Neural cell (in vitro differentiated cells): ENCODE data around the gene TTC39B.

ENCODE experiments used
- CTCF ChIP-seq: fragments of 450-650 bp; IDR thresholded peaks from 2 replicates; pipeline ENCODE4 v1.5.1; 2014; ENCODE audit warnings: antibody characterized with exemption, mild to moderate bottlenecking, moderate library complexity; ENCODE audit not compliant: poor library complexity, severe bottlenecking
- EP300 ChIP-seq: fragments of 450-650 bp; conservative IDR thresholded peaks from 2 replicates; pipeline ENCODE4 v1.6.1; 2014; ENCODE audit warnings: antibody characterized with exemption, mild to moderate bottlenecking, moderate library complexity; ENCODE audit not compliant: poor library complexity, severe bottlenecking
- MXI1 ChIP-seq: fragments of 450-650 bp; conservative IDR thresholded peaks from 2 replicates; pipeline ENCODE4 v1.6.1; 2014; ENCODE audit warnings: antibody characterized with exemption, mild to moderate bottlenecking; ENCODE audit not compliant: poor library complexity, severe bottlenecking
- TAF1 ChIP-seq: IDR thresholded peaks from 2 replicates; pipeline ENCODE4 v1.6.1; 2012; ENCODE audit warnings: low read depth

DNA sequence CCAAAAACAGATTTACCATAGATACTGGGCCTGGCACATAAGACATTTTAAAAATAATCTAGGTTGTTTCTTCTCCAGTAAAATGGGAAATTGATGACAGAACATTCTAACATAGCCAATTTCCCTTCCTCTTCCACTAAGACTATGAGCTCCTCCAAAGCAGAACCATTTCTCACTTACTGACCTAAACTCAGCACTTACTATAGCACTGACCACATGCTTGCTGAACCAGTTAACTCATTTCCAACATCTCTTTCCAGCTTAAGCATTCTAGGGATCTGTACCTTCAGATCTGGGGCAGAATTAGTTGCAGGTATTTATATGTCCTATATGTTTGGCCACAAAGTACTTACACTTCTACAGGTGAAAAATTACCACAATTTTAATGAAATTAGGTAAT is 58.9 kb downstream of the TTC39B start:
- no peak for TF ChIP-seq CTCF
- no peak for TF ChIP-seq EP300
- TF ChIP-seq MXI1 = no peak
- TF ChIP-seq TAF1 = no peak
